HG02884 (cell line): ENCODE results near the gene WWC1.
"Not testable (repeated sequence)": the region's sequence is repeated elsewhere in the genome, so short reads cannot be mapped to it uniquely, and the experiment has no call there.

Experiments
- ATAC-seq: cut with Tn5 transposase; IDR thresholded peaks from one replicate; pipeline ENCODE4 v1.9.1; 2021; ENCODE audit warnings: mild to moderate bottlenecking, moderate library complexity; ENCODE audit not compliant: unreplicated experiment

The WWC1 gene

DNA sequence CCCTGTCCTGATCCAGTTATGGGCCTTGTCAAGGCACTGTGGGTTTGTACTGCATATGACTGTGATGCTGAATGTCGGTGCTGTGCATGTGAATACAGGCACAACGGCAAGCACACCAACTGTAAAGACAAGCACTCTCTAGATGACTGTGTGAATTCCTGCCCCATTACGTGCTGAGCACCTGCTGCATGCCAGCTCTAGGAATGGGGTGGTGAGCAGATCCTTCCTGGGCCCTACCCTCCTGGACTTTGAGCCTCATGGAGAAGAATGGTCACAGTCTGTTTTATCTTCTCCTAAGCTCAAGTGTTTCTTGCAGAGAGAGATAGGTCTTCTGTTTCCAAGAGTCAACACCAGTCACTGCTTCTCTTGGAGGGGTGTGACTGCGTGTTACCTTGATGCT, 138.9 kb downstream of the WWC1 start:
- no peak for ATAC-seq

DNA sequence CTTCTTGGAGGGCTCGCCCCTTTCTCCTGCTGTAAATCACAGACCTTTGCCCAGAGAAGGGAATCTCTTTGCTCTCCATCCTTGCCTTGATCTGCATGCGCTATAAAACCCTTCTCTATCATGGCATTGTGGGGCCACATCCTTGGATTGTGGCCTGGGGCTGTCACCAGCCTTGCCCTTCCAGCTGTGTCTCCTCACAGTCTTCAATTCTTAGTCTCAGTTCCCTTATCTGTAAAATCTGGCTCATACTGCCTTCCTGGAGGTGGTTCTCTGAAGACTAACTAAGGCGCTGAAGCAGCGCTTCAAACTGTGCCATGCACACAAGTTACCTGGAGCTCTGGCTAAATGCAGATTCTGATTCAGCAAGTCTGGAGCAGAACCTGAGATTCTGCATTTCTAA, 141.5 kb downstream of the WWC1 start:
- no peak for ATAC-seq

DNA sequence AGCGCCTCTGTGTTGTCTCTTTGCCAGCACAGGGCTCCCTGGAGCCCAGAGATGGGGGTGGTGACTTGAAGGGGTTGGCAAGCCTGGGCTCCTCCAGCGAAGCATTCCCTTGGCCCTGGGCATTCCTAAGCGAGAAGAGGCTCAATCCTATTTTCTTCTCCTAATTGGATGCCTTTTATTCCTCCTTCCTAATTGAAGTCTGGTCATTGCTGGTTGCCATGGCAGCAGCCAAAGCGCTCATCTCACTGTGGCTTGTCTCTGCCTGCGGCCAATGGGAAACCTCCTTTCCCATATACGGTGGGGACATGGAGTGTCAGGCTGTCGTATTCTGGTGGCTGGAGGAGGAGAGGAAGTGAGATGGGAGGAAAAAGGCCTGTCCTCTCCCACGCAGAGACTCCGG, 142.6 kb downstream of the WWC1 start:
- ATAC-seq, result no peak

DNA sequence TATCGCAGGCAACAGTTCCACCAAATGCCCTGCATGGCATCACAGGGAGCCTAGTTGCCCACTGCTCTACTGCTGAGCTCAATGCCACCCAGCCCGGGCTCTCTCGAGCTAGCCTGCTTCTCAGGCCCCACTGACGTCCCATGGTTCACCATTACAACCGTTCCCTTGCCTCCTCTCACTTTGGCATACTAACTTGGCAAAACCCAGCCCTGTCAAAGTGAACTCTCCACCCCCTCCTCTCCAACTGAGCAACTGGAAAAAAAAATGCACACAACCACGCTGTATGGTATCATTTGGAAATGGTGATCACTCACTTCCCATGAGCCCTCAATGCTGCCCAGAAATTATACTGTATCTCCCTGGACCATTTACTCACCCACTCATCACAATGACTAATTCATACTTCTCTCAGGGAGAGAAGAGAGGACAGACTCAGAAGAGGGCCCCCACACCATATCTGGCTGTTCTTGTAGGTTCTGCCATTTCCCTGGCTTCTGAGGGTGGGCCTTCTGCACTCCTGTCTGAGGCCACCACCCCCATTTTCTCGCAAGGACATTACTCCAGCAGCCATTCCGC, 143.4 kb downstream of the WWC1 start:
- ATAC-seq, result no peak

DNA sequence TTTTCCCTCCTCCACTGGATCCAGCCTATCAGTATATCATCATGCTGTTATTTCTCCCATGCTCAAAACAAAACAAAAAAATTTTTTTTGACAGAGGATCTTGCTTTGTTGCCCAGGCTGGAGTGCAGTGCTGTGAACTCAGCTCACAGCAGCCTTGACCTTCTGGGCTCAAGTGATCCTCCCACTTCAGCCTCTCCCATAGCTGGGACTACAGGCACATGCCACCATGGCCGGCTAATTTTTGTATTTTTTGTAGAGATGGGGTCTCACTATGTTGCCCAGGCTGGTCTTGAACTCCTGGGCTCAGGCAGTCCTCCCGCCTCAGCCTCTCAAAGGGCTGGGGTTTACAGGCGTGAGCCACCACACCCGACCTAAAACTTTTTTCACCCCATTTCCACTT, 143.9 kb downstream of the WWC1 start:
- ATAC-seq, result not testable (repeated sequence)

DNA sequence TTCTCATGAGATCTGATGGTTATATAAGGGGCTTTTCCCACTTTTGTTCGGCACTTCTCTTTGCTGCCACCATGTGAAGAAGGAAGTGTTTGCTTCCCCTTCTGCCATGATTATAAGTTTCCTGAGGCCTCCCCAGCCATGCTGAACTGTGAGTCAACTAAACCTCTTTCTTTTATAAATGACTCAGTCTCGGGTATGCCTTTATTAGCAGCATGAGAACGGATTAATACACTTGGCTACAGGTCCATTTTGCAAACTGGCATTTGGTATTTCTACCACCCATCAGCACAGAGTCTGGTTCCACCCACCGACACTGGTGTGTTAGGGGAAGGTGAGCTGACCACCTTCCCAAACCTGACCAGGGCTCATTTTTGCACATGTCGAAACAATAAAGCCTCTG, 146.9 kb downstream of the WWC1 start:
- ATAC-seq, result no peak

DNA sequence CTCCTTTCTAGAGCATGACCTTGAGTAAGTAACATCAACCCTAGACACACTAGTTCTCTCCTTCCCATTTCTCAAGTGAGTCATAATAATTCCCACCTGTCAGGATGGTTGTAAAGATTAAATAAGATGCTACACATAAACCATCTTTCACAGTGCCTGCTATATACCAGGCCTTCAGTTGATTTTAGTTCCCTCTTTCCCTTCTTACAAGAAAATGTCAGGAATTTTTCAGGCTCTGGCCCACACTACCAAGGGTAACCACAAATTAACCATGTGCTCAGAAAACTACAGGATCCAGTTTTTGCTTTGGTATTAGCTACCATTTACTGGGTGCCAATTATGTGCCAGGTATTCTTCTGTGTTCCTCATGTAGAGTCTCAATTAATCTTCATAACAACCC, 152.1 kb downstream of the WWC1 start:
- ATAC-seq, result no peak

DNA sequence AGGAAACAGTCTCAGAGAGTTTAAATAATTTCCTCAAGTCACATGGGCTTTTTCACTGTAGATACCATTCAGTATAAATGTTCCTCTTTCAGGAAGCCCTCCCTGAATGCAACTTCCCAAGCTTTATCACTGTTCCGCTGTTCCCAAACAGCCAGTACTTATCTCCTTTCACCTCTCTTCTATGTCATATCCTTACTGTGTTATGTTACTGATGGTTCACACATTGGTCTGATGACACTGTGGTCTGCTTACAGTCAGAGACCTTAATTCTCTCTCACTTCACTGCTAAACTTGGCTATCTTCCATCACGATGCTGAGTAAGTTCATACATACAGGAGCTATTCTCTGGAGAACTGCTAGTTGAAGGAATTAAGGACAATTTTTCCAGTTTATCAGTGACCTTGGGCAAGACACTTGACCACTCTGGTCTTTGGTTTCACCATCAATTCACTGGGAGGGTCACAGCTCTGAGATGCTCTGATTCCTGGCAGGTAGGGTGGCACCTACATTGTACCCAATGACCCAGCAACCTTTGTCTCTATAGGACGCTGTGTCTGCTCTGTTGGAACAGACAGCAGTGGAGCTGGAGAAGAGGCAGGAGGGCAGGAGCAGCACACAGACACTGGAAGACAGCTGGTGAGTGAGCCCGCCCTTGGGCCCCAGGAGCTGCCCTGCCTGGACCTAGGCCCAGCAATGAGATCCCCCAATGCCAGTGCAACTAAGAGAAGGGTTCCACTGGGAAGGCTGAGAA, 152.7 kb downstream of the WWC1 start:
- ATAC-seq, result no peak

DNA sequence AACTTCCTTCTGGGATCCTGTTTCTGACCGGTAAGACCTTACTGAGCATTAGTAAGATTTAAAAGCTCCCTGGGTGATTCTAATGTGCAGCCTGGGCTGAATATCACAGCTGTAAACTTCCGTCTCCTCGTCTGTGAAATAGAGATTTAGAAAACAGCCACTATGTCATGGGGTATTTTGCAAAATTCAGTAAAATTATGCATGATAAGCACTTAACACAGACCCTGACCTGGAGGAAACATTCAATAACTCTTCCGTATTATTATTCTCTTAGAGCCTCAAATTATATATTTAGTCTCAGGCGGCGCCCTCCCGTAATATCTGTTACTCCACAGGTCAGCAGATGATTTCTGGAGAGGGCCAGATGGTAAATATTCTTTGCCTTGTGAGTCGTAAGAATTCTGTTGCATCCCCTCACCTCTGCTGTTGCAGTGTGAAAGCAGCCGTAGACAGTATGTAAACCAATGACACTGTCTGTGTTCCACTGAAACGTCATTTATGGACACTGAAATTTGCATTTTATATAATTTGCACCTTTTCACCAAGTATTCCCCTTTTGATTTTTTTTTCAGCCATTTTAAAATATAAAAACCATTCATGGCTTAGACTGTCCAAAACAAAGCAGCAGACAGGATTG, 155.7 kb downstream of the WWC1 start:
- ATAC-seq, result no peak

DNA sequence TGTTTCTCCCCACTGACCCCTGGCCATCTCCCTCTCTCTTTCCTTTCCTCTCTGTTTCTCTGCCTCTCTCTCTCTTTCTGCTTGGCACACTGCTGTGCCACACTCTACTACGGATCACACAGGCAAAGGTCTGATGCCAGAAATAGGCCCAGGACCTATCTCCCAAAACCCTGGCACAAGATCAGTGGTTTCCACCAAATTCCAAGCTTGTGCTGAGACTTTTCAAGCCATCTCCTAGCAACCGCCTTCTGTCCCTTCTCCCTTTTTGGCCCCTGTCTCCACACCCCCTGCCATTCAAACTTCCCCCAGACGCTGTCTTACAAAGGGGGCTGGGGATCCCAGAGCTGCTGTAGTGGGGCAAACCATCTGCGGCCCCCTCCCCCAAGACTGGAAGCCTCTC, 156.4 kb downstream of the WWC1 start:
- no peak for ATAC-seq

DNA sequence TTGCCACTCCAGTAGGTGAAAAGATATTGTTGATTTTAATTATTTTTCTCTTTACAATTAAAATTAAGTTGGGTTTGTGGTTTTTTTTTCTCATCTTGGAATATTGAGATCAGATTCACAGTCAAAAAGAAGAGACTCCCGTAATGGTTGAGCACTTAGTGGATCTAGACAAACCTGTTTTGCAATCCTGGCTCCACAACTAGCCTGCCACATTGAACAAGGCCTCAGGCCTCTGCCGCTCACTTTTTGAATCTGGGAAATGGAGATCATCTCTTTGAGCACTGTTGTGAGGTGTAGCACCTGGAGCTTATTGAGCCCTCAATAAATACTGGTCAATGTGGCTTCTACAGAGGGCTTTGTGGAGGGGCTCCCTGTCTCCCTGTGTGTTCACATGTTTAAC, 157.7 kb downstream of the WWC1 start:
- no peak for ATAC-seq

DNA sequence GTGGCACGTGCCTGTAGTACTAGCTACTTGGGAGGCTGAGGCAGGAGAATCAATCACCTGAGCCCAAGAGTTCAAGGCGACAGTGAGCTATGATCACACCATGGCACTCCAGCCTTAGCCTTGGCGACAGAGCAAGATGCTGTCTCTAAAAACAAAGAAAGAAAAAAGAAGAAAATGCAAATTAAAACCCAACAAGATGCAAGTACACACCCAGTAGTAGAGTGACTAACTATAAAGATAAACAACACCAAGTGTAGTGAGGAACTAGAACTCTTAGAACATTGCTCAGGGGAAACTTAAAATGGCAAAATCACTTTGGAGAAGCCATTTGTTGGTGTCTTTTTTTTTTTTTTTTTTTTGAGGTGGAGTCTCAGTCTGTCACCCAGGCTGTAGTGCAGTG, 160.1 kb downstream of the WWC1 start:
- no peak for ATAC-seq

DNA sequence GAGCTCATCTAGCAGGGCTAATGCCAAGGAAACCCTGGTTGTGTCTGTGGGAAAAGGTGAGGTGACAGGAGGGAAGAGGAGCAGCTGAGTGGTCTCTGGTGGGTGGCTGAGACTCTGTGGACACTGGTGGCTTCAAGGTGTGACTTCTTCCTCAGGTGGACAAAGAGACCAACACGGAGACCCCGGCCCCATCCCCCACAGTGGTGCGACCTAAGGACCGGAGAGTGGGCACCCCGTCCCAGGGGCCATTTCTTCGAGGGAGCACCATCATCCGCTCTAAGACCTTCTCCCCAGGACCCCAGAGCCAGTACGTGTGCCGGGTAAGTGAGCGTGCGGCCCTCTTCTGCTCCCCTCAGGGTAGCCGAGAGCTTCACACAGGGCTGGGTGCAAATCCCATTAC, 163.8 kb downstream of the WWC1 start:
- no peak for ATAC-seq

DNA sequence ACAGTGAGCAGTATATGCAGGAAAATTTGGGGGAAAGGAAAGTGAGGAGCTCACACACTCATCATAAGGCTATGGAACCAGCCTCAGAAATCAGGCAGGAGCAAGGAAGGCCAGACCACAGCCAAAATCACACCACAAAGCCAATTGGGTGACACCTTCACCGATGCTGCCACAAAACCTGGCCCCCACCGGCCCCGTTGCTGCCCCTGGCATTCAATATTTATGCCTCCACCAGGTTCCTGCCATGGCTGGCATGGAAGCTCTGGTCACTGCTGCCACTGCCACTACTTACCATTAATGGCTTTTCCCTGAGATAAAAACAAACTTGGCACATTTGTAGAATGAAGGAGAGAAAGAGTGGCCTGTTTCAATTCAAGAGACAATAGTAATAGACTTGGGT, 166.1 kb downstream of the WWC1 start:
- ATAC-seq, result no peak

DNA sequence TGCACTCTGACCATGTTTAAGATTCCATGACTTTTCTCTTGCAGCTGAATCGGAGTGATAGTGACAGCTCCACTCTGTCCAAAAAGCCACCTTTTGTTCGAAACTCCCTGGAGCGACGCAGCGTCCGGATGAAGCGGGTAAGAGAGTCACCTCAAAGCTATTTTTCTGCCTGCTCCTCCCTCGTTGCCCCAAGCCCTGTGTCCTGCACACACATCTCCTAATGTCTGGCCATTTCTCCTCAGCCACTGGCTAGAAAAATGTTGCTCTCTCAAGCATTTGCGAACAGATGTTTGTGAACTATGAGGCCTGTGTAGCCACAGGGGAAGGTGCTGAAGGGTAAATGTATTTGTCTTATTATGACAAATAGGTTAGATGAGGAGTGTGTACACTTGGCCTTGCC, 169.2 kb downstream of the WWC1 start:
- ATAC-seq, result no peak

DNA sequence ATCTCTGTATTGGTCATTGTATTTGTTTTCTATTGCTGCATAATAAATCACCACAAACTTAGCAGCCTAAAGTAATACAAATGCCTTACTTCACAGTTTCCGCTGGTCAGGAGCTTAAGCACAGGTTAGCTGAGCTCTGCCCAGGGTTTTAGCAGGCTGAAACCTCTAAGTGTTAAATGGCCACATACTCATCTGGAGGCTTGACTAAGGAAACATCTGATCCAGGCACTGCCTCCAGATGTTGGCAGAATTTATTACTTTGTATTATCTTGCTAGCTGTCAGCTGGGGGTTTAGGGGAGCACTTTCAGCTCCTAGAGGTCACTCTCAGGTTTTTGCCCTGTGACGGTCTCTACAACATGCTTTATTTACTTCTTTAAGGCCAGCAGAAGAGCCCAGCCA, 171.6 kb downstream of the WWC1 start:
- ATAC-seq, result no peak

DNA sequence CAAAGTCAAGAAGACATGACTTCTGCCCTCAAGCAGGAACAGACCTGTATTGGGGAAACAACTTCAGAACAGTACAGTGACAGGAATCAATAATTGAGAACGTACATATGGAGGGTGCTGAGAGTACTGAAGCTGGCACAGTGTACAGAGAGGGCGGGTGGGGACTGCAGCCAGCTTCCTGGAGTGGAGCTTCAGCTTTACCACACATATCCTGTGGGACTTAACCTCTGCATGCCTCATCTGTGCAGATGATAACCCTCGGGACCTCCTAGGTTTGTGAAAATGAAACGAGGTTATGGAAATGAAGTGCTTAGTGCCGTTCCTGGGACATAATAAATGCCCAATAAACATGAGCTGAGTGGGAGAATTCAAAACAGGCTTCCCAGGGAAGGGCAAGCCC, 172.8 kb downstream of the WWC1 start:
- no peak for ATAC-seq

DNA sequence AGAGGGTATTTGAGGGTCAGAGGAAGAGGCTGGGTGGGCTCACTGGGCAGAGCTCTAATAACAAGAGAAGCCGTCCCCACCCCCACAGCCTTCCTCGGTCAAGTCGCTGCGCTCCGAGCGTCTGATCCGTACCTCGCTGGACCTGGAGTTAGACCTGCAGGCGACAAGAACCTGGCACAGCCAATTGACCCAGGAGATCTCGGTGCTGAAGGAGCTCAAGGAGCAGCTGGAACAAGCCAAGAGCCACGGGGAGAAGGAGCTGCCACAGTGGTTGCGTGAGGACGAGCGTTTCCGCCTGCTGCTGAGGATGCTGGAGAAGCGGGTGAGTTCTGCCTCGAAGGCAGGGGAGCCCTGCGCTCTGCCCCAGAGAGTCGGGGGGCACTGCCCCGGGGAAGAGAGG, 173.2 kb downstream of the WWC1 start:
- ATAC-seq, result no peak

DNA sequence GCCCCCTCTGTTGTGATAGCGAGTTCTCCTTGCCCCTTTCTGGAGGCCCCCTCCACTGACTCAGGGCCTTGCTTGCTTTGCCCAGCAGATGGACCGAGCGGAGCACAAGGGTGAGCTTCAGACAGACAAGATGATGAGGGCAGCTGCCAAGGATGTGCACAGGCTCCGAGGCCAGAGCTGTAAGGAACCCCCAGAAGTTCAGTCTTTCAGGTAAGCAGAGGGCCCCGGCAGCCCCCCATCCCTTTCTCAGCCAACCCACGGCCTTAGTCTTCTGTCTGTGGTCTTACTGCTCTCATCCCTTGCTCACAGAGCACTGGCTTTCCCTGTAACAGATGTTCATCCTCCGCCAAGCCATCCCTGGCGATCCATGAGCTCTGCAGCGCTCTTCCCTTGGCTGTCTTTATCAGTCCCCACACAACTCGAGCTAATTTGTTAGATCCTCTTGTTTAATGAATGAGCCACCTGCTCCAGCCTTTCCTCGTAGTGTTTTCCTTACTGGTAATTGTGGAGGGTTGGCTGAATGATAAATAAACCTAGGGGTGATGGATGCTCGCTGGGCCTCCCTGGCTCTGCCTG, 176.4 kb downstream of the WWC1 start:
- no peak for ATAC-seq

DNA sequence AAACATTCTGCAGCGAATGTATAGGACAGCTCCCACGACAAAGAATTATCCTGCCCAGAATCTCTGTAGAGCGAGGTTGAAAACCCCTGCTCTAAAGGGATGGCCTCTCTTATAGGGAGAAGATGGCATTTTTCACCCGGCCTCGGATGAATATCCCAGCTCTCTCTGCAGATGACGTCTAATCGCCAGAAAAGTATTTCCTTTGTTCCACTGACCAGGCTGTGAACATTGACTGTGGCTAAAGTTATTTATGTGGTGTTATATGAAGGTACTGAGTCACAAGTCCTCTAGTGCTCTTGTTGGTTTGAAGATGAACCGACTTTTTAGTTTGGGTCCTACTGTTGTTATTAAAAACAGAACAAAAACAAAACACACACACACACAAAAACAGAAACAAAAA, 177.4 kb downstream of the WWC1 start:
- ATAC-seq, result no peak

DNA sequence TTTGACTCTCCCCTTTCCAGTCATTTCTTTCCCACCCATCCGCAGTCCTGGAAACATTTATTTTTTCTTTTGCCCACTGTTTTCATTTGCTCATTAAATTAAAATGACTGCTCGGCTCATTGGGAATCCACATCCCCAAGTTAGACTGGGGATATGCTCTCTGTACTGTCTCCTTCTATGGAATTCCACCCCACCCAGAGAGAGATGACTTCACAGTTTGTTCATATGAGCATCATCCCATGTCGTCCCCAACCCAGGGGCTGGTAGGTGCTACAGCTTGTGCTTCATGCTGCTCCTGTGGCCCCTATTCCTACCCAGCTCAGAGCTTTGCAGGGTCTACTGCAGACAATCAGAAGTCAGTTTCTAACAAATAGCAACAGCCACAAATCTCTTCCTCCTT, 178.4 kb downstream of the WWC1 start:
- no peak for ATAC-seq

DNA sequence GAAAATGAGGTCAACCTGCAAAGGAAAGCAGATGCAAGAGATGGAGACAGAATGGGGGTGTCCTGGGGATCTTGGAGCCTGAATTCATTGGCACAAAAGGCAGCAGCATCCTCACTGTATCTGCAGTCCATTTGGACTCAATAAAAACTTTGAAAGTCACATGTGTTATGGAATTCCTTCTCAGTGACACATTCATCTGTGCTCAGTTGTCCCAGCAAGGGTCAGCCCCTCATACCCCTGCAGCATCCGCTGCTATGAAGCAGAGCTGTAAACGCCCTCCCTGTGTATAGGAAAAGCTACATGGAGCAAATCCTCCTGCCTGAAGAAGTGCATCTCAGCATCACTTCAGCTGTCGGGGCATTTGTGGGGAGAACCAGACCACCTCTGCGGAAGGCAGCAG, 180.3 kb downstream of the WWC1 start:
- no peak for ATAC-seq
